Hematopoietic multipotent progenitor cell (in vitro differentiated cells): Measurements from ENCODE around the gene TRABD2A. TPM values are rescaled to one million over a fixed set of nuclear protein-coding genes. Genes with fewer than 3 reads are reported as not detected.
"Not testable (repeated sequence)": the region's sequence is repeated elsewhere in the genome, so short reads cannot be mapped to it uniquely, and the experiment has no call there.

Source experiments
- DNase-seq, 3 donors: peaks; one replicate each; pipeline ENCODE4 v3.0.0-alpha.2; 2011 to 2015; ENCODE audit warnings: low read depth in 2 of 3, low spot score in 2 of 3
- total RNA-seq: library from RNA; depleted of rRNA; stranded (reverse); fragments of >200 nt; gene quantifications from one replicate; pipeline ENCODE4 v1.2.3, GENCODE V29; 2012

The TRABD2A gene
- total RNA-seq, 1 donor = 0.27 TPM

DNA sequence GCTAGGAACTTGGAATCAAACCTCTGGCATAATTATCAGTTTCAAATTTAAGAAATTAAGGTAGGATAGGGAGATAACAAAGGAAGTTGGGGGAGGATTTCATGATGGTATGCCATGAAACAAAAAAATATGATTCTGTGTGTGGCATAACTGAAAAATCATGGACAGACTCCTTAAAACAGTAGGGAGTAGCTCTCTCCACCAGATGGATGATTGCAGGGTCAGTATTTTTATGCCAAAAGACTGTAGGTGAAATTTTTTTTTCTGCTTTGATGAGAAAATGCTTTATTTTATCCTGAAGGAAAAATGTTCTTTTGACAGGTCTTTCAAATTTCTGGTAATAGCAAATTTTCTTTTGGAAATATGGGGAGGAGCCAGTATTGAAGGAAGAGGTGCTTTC is 94.3 kb downstream of the TRABD2A start:
- DNase-seq = no peak

DNA sequence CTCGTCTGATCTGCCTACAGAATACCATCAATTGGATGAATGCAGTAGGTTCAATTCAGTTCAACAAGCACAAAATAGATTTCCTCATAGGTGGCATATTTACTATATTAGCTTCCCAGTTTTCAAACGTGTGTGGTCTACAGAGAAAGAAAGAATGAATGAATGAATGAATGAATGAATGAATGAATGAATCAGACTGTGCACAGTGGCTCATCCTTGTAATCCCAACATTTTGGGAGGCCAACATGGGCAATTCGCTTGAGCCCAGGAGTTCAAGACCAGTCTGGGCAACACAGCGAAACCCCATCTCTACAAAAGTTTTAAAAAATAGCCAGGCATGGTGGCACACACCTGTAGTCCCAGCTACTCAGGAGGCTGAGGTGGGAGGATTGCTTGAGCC is 94.9 kb downstream of the TRABD2A start:
- DNase-seq = no peak

DNA sequence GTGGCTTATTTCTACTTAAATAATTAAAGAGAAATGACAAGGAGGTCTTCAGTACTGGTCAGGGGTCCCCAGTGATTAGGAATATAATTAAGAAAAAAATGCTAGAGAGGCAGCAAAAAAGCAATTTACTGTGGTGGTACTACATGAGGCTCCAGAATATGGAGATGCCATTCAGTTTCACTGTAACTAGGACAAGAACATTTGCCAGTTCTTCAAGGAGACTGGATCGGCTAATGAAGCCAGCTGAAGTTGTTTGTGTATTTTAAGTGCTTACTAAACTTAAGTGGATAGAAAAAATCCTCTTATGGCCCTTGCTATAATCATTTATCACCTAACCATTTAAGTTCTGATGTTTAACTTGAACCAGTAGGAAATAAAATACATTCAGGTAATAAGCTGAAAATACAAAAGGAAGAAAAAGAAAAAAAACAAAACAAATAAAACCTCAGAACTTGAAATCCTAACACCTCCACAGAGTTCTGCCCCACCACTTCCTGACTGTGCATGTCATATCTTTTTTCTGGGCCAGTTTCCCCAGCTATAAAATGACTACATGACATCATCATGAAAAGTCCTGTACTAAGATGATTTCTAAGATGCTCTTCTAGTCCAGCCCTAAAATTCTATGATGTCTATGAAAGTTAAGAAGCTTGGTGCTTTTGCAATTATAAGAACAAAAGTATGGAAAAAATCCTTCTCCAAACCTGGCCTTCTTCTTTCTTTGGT is 98.0 kb downstream of the TRABD2A start:
- no peak for DNase-seq

DNA sequence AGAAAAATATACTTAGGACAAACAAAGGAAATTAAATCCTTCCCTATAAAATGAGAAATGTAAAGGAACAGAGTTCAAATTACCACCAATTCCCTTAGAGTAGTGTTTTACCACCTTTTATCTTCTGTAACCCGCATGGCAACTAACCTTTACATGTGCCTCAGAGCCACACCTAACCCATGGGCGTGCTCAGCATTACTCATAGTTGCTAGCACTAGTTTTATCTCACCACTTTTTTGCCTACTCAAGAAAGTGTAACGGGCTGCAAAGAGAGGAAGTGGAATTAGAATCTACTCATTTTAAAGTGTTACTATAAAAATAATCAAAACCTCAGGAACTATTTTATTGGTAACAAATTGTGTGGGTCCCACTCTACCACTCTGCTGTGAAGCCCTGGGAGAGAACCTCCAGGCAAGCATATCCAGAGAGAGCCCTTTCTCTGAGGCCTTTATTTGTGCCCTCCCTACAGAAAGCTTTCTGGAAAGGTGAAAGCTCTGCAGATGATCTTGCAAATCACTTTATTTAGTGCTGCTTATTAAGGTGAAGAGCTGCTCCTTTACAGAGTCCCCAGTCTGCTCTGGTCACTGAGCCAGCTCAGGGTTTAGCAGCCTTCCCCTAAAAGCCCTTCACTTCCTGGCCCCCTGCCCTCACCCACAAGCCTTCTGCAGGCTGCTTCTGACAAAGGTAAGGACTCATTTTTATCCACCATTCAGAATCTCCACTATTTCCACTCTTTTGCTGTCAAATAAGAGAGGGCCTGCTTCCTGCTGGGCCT is 98.8 kb downstream of the TRABD2A start:
- DNase-seq = no peak

DNA sequence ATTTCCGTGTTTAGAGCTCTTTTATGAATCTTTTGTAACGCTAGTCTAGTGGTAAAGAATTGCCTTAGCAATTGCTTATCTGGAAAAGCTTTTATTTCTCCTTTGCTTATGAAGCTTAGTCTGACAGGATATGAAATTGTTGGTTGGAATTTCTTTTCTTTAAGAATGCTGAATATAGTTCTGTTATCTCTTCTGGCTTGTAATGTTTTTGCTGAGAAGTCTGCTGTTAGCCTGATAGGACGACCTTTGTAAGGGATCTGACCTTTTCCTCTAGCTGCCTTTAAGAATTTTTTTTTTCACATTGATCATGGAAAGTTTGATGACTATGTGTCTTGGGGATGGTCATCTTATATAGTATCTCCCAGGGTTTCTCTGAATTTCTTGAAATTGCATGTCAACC is 101.1 kb downstream of the TRABD2A start:
- no peak for DNase-seq

DNA sequence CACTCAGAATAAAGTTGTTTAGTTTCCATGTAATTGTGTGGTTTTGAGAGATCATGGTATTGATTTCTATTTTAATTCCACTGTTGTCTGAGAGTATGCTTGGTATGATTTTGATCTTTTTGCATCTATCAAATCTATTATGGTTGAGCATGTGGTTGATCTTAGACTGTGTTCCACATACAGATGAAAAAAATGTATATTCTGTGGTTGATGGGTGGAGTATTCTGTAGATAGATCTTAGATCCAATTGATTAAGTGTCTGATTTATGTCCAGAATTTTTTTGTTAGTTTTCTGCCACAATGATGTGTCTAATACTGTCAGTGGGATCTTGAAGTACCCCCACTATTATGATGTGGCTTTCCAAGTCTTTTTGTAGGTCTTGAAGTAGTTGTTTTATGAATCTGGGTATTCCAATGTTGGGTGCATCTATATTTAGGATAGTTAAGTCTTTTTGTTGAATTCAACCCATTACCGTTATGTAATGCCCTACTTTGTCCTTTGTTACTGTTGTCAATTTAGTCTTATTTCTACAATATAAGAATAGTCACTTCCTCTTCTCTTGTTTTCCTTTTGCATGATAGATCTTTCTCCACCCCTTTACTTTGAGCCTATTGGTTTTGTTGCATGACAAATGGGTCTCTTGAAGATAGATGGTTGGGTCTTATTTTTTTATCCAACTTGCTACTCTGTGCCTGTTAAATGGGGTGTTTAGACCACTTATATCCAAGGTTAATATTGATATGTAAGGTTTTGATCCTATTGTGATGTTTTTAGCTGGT is 101.8 kb downstream of the TRABD2A start:
- no peak for DNase-seq

DNA sequence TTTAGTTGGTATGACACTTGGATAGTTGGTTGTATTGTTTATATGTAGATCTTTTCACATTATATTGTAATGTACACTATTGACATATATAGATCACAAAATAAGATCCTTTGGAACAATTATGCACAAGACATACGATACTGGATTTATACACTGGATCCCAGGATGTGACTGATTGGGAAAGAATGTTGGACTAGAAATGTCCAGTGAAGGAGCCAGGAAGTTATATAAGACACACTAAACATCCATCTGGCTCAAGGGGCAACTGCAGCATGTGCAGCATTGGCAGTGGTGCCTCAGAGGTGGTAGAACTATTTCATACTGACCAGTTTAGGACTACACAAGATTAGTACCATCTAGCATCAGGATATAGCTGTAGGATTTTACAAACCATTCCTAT is 104.9 kb downstream of the TRABD2A start:
- DNase-seq = no peak

DNA sequence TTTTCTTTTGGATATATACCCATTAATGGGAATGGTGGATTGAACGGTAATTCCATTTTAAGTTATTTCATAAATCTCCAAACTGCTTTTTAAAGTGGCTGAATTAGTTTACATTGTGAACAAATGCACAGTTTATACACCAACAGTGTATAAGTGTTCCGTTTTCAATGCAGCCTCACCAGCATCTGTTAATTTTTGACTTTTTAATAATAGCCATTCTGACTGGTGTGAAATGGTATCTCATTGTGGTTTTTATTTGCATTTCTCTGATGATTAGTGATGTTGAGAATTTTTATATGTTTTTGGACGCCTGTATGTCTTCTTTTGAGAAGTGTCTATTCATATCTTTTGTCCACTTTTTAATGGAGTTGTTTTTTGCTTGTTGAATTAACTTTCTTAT is 107.3 kb downstream of the TRABD2A start:
- not testable (repeated sequence) for DNase-seq

Other genes starting within 250 kb of the TRABD2A start
- 607 TPM for gene TMSB10, start 24.6 kb upstream of the TRABD2A start, total RNA-seq
- gene KCMF1, start 90.1 kb upstream of the TRABD2A start, total RNA-seq = 20.2 TPM